Activated CD8-positive, alpha-beta memory T cell treated with anti-CD3 and anti-CD28 coated beads, Interleukin-2, amount 50 U/mL, for 1 hour (primary cell): Measurements from ENCODE around the gene ATF6.

Experiments used
- DNase-seq: peaks from one replicate; pipeline ENCODE4 v3.0.0-alpha.2; 2020; ENCODE audit errors: extremely low read depth

ATF6 gene

GRCh38 chr1:161970036-161970435 lies 203.9 kb downstream of the ATF6 start:
- no peak for DNase-seq

DNA sequence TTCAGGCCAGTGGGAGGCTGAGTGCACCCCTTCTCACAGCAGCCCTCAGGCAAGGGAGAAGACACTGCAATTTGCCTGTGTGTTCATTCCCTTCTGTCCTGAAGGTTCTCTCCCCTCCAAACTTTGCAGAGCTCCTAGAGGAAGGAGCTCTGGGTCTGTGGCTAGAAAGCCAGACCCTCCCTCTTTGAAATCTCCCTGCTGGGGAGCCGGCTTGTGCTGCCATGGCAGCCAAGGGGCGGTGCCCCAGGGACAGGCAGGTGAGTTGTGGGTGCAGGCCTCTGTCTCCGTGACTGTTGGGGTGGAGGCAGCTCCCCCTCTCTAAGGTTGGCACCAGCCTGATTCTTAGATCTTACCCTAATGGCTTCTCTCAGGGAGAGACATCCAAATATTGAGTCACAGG lies 204.5 kb downstream of the ATF6 start:
- no peak for DNase-seq

- DNase-seq, result no peak
Measured at GRCh38 chr1:161972828-161973227, 206.7 kb downstream of the ATF6 start.

- no peak for DNase-seq
Measured at GRCh38 chr1:161973924-161974845, 208.1 kb downstream of the ATF6 start.

- no peak for DNase-seq
Measured at GRCh38 chr1:161978011-161978790, 212.1 kb downstream of the ATF6 start.

DNA sequence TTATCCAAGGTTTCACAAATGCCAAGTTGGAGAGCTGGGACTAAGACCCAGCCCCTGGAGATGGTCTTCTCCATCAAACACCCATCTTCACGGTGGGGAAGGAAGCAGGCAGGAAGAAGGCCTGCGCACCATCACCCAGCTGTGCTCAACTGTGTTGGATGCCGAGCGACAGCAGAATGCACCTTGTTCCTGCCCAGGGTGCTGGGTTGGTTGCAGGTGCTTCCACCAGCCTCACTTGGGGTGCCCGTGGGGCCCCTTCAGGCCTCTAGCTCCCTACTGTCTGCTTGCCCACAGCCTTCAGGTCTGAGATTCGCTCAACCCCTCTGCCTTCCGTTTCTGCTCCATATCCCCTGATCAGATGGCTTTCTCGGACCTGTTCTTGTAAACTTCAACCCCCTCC lies 215.0 kb downstream of the ATF6 start:
- DNase-seq, result no peak

GRCh38 chr1:161981735-161982506 lies 215.8 kb downstream of the ATF6 start:
- no peak for DNase-seq

DNA sequence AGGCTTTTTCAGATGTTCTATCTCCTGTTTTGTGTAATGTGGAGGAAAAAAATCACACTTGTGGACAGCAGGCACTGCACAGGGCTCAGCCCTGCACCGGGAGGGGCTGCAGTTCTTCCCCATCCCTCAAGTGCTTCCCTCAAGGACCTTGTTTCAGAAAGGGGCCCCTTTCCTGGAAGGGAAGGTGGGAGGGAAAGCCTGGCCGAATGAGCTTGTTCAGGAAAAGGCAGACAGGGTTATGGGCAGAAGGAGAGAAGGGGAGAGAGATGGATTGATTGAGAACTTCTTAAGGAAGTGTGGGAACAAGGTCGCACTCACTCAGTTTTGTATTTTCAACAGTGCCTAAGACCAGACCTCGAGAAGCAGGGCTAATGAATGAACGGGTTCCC lies 216.4 kb downstream of the ATF6 start:
- no peak for DNase-seq

DNA sequence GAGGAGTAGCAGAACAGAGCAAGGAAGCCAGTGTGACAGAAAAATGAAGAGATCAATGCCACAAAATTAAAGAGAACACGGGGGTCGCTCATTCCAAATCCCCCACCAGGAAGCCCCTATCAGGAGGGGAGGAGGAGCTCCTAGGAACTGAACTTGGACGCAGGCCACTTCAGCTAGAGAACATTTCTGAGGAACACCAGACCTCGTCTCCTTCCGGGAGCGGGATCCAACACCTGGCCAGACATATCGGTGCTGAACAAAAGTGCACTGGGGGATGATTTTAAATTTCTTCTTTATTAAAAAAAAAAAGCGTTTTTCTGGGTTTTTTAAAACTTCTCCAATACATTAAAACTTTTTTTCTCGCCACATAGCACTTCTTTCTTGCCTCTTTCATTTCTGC lies 216.8 kb downstream of the ATF6 start:
- DNase-seq, result no peak

DNA sequence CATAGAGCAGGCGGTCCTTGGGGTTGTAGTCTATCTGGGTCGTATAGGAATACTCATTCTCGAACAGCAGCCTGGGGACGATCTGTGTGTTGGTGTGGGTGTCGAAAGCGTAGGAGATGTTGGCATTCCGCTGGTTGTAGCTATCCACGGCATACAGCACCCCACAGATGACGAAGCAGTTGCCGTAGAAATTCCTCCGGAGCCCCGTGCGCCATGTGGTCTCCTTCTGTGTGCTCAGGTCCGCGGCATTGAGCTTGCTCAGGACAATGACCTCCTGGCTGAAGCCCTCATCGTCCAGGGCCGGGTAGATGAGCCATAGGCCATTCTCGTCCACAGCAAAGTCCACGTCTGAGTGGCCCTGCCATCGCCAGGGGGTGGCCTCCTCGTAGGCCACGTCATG lies 217.6 kb downstream of the ATF6 start:
- no peak for DNase-seq

GRCh38 chr1:161985301-161985822 lies 219.2 kb downstream of the ATF6 start:
- no peak for DNase-seq

DNA sequence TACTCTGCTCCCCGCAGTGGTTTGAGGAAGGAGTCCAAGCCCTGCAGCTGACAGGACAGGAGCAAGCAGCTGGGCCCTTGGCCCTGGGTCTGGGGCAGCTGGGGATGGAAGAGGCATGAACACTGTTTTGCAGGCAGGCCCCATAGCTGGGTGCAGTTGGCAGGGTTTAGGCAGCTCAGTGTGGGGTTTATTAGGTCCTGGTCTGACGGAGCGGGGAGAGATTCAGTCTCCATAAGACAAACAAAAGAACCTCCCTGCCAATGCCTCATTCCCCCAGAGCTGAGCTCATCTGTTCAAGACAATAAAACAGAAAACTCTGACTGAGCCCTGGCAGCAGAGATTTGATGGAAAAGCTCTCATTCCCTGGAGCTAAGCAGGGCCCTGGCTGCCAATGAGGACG lies 220.2 kb downstream of the ATF6 start:
- DNase-seq, result no peak

GRCh38 chr1:161987303-161987702 lies 221.2 kb downstream of the ATF6 start:
- DNase-seq, result no peak

GRCh38 chr1:161987872-161988271 lies 221.8 kb downstream of the ATF6 start:
- DNase-seq, result no peak

DNA sequence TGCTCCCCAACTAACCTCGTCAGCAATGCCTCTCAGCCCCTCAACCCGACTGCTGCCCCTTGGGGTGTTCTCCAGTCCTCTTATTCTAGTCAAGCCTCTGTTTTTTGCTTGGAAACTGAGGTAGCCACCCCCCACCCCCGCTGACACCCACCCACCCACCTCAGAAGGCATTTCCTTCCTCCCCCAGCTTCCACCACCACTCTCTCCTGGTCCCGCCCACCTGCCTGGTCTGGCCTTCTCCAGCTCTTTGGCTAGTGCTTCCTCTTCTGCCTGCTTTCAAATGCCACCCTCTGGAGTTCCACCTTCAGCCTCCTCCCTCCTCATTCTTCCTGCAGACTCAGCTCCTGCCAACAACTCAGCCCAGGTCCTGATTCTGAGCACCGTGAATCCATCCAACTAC lies 222.3 kb downstream of the ATF6 start:
- DNase-seq, result no peak

DNA sequence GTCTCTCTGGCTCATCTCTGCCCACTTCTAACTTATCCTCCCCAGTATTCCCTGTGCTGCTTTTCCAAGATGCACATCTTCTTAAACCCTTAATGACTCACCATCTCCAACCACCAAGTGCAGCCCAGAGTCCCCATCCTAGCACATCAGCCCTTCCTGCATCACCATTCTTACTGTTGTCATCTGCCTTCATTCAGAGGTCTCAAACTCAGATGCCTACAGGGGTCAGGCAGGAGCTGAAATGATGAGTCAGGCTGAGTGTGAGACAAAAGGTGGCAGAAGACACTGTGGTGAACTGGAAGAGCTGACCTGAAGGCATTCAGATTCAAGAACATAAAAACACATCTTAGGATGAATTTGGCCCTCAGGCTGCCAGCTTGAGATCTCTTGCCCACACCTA lies 223.0 kb downstream of the ATF6 start:
- no peak for DNase-seq

DNA sequence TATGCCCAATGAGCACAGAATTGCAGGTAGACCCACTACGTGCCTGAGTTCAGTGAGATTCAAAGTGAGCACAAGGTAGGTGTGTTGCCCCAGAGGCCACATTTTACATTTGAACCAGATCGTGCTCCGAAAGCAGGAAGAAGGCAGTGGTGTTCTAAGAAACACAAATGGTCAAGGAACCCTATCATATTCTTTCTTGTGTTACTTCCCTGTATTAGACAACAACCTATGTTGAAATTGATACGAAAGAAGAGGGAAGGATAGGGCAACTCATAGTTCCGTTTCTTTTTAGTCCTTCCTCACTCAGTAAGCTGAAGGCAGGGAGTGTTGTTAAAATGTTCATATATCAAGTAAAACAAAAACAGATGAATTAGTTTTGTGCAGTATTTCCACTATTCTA lies 223.7 kb downstream of the ATF6 start:
- DNase-seq, result no peak

- DNase-seq, result no peak
Measured at GRCh38 chr1:161993576-161993975, 227.5 kb downstream of the ATF6 start.

DNA sequence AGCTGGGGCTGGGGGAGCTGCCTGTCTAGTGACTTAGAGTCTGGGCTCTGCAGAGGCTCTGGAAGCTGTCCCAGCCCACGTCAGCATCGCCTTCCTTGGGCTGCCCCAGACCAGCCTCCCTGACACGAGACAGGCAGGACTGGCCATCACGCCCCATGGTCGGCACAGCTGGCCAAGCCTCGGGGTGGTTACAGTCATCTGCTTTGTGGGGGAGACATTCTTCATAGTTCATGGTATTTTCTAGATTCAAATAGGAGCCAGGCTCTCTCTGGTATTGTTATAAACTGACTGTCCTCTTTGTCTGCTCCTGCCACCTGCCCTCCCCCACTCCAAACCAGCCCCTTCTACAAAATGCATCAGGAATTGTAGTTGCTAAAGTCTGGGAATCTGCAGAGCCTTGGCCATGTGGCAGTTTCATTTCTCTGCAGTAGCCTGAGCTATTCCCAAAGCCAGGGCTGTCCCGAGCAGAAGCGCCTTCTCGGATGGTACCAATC lies 228.1 kb downstream of the ATF6 start:
- no peak for DNase-seq

DNA sequence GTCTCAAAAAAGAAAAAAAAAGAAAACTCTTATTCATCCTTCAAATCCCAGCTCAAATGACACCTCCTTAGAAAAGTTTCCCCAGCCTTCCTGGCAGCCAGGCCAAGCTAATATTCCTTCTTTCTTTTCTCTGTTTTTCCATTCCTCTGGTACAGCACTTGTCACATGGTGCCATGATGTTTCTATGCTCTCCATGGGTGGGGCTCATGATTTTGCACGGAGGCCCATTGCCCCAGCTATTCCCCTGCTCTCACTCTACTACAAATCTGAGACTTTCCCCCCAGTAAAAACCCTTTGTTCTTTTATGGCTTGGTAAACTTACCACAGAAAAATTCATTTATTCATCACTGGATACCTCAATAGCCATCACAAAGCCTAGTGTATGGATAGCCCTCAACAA lies 231.0 kb downstream of the ATF6 start:
- DNase-seq, result no peak

GRCh38 chr1:161998811-161999210 lies 232.7 kb downstream of the ATF6 start:
- DNase-seq, result no peak
